HG02852 (cell line): ENCODE results near the gene MNT.

Experiments used
- ATAC-seq: cut with Tn5 transposase; IDR thresholded peaks from one replicate; pipeline ENCODE4 v1.9.1; 2021; ENCODE audit warnings: mild to moderate bottlenecking, moderate library complexity; ENCODE audit not compliant: unreplicated experiment

MNT gene

GRCh38 chr17:2335726-2336214 lies 65.1 kb downstream of the MNT start:
- ATAC-seq, result no peak
